HG02610 (cell line): ENCODE results near the gene OPA1.
"Not testable (repeated sequence)": the region's sequence is repeated elsewhere in the genome, so short reads cannot be mapped to it uniquely, and the experiment has no call there.

Source experiments
- ATAC-seq: cut with Tn5 transposase; IDR thresholded peaks from one replicate; pipeline ENCODE4 v1.9.1; 2021; ENCODE audit warnings: mild to moderate bottlenecking, moderate library complexity; ENCODE audit not compliant: unreplicated experiment

Gene OPA1

DNA sequence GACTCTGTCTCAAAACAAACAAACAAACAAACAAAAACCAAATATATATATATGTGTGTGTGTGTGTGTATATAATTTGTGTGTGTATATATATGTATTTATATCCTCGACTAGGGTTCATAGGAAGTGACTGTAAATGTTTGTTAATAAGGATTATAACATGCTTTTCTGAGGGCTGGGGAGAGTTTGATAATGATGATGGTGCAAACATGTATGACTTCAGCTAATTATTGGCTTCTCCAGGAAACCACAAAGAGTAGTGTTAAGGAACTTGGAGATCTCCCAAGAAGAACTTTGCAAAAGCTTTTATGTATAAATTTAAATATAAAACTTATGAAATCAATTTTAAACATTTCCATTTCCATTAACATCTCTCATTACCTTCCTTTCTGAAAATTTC is 3.9 kb upstream of the OPA1 start:
- no peak for ATAC-seq

DNA sequence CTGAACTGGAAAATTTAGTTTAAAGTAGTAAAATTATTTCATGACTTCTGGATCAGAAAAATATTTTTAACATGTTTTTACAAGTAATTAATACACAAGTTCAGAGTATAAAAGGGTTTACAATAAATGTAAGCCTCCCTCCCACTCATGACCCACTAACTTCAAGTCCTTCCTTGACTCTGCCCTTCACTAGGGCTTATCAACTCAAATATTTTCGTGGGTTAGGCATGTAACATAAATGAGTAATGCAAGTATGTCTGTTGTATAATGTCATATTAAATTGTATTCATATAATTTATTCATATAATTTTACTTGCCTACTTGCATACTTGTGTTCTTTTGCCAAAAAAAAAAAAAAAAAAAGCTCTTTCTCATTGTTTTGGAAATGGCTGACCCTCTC is 3.4 kb upstream of the OPA1 start:
- ATAC-seq, result no peak

DNA sequence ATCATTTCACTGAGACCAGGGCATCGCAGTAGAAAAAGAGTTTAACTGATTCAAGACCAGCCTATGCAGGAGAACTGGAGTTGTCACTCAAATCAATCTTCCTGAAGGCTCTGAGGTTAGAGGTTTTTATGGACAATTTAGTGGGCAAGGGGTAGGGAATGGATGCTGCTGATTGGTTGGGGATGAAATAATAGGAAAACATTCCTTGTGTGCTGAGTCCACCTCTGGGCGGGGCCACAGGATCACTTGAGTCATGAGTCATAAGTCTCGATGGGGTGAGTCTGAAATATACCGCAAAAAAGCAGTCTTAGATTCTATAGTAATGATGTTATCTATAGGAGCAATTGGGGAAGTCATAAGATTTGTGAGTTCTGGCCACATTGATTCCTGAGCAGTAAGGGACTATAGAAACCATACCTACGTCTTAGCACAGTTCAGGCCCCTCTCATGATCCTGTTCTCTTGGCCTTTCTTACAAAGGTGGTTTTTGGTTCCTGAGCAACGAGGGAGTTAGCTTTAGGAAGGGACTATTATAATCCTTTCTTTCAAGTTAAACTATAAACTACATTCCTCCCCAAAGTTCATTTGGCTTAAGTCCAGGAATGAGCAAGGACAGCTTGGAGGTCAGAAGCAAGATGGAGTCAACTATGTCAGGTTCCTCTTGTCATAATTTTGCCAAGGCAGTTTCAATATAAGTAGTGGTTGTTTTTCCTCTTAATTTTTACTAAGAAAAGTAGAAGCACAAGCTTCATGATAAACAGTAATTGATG is 2.7 kb upstream of the OPA1 start:
- no peak for ATAC-seq

DNA sequence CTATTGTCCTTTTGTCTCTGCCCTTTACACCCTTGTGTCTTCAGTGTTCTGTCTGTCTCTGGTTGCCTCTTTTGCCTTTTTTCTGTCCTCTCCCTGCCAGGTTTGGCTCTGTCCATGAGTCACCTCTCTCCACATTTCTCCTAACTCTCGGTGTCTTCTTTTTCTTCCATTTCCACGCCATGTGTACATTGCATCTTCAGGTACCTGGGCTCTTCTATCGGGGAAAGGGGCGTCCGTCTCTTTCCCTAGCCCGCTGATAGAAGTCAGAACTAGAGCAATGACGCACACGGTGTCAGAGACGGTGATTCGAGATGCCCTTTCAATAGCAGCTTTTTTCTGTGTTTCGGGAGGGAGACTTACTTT is 641 bp downstream of the OPA1 start:
- peak; percentile 23 for ATAC-seq

DNA sequence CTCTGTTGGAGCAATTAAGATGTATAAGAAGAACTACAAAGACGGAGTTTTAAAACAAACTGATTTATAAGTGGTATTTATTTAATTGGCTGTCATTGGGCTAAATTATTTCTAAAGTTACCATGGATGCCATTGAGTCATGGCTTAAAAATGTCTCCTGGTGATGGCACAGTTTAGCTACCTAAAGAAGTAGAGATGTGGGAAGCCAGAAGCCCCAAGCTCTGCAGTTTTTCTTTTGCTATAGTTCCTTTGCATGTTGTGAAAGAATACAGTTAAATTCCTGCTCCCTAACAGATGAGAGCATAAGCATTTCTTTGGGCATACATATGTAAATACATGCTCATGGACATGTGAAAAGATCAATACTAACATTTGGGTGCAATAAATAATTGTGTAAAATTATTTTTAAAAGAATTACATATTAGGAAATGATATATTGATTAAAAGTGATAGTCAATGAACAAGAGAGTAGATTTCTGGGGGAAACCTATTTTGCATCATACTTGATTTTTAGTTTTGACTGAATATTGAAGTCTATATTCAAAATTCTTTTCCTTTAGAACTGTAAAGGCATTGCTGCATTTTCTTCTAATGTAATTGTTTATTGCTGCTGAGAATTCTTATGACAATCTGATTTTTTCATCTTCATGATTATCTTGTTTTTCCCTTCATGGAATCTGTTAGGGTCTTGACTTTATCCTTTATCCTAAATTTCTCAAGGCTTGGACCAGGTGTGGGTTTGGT is 2.1 kb downstream of the OPA1 start:
- ATAC-seq, result no peak

DNA sequence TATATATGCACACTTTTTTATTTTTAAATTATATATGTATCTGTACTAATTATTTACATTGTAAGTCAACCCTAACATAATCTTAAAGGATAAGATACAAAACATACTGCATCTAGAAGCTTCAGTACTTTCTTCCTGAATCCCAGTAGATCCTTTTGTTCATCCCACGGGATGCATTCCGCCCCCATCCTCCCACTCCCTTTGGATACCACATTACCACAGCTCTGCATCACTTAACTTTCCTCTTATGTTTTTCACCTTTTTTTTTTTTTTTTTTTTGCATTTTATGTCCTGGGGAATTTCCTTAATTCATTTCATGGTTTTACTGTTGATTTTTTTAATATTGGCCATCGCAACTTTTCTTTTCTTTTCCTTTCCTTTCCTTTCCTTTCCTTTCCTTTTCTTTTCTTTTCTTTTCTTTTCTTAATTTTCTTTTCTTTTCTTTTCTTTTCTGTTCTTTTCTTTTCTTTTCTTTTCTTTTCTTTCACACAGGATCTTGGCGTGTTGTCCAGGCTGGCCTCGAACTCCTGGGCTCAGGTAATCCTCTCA is 3.0 kb downstream of the OPA1 start:
- ATAC-seq, result no peak

DNA sequence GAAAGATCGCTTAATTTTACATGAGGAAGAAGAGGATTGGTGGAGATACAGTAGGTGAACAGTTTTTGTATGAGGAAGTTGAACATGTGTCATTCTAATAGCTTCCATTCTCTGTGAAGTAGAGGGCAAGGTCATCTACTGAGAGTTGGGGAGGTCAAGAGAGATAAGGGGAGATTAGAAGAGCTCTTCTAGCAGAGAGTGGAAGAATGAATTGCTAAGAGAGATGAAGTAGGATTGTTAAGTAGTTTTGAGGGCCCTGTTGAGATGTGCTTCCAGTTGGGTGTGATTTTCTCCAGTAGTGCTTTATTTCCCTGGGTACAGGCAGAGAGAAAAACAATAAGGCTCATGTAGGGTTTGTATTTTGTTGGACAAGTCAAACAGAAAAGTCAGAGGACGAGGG is 5.2 kb downstream of the OPA1 start:
- no peak for ATAC-seq

DNA sequence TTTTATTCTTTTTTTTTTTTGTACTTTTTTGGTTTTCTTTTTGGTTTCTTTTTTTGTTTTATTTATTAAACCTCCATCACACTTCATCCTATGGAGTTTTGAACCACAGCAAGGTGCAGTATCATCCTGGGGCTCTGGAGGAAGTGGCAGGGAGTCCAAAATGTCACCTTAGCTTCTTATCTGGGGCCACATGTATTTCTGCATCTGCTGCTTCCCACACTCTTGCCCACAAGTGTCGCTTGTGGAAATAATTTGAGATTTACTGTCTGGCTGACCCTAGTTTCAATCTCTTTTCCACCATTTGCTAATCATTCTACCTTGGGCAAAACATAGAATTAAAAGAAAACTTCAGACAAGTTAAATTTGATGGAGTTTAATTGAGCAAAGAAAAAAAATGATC is 6.4 kb downstream of the OPA1 start:
- ATAC-seq, result no peak

DNA sequence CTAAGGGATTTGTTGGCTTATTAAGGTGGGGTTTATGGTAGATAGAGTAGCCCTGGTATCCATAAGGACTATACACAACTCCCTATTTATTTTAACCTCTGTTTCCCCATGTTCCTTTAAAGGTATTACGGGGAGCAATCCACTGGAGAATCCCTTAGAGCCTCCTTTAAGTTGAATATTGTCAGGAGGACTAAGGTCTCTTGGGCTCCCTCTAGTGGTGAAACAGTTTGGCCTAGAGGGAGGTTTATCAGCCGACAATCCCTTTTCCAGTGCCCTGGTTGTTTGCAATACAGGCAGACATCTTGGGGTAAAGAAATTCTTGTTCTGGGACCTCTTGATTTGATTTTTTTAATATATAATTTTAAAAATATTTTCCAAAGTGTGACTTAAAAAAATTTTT is 12.9 kb downstream of the OPA1 start:
- ATAC-seq, result peak; percentile 36

DNA sequence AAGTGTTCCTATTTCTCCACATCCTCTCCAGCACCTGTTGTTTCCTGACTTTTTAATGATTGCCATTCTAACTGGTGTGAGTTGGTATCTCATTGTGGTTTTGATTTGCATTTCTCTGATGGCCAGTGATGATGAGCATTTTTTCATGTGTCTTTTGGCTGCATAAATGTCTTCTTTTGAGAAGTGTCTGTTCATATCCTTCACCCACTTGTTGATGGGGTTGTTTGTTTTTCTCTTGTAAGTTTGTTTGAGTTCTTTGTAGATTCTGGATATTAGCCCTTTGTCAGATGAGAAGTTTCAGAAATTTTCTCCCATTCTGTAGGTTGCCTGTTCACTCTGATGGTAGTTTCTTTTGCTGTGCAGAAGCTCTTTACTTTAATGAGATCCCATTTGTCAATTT is 13.9 kb downstream of the OPA1 start:
- ATAC-seq, result not testable (repeated sequence)

DNA sequence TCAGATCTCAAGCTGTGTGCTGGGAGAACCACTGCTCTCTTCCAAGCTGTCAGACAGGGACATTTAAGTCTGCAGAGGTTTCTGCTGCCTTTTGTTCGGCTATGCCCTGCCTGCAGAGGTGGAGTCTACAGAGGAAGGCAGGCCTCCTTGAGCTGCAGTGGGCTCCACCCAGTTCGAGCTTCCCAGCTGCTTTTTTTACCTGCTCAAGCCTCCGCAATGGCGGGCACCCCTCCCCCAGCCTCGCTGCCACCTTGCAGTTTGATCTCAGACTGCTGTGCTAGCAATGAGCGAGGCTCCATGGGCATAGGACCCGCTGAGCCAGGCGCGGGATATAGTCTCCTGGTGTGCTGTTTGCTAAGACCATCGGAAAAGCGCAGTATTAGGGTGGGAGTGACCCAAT is 17.5 kb downstream of the OPA1 start:
- not testable (repeated sequence) for ATAC-seq

DNA sequence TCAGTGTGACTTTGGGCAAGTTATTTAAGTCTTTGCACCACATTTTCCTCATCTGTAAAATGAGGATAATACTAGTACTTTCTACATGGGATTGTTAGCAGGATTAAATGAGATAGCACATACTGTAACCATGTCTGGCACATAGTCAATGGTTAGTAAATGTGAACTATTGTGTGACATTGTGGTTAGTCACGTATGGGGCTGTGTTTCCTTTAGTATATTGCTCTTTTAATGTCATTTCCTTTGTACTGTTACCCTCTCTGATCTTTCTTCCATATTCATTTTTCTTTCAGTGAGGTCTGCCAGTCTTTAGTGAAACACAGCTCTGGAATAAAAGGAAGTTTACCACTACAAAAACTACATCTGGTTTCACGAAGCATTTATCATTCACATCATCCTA is 21.4 kb downstream of the OPA1 start:
- no peak for ATAC-seq

DNA sequence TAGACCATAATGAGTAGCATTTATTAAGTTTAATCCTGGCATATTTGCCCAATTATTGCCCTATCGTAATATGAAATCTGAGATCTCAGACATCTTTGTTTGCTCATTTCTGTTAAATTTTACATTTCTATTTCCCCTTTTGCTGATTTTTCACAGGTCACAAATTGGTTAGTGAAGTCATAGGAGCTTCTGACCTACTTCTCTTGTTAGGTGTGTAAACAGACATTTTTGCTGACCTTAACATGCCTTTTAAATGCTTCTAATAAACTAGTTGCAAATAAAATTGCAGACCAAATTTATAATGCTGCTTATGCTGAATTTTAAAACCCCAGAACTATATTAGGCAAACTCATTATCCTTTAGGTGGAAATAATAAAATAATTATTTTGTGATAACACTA is 24.6 kb downstream of the OPA1 start:
- no peak for ATAC-seq

DNA sequence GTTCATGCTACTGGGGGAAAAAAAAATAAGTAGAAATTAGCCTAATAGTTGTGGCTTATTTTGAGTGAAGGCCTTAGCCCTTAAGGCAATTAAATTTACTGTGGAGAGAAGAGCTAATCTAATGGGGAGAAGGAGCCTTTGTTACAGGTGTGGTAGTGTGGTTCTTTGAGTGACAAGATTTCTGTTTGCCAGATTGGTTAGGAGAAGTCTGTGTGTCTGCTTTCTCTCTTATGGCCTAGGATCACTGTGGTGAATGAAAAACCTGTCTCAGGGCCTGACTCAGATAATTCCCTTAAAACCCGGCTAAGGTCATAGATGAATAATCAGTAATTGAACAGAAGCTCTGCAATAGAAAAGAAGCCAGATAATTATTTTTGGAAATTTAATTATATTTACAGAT is 27.0 kb downstream of the OPA1 start:
- ATAC-seq, result peak; percentile 63

DNA sequence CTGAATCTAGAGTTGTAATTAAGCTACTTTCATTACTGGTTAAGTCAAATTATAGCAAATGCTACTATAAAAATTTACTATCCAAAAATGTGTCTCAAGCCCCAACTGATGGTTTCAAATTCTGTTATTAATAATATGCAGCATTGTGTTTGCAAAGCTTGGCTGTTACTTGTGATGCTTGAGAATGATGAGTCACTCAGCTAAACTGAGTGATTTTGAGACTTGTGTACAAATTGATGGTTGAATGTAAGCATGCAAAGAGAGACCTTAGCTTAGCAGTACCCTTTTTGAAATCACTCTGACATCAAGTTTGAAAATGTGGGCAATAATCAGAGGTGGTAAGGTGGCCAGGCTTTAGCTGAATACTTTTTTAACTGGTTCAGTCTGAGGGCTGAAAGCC is 27.6 kb downstream of the OPA1 start:
- ATAC-seq, result peak; percentile 96

DNA sequence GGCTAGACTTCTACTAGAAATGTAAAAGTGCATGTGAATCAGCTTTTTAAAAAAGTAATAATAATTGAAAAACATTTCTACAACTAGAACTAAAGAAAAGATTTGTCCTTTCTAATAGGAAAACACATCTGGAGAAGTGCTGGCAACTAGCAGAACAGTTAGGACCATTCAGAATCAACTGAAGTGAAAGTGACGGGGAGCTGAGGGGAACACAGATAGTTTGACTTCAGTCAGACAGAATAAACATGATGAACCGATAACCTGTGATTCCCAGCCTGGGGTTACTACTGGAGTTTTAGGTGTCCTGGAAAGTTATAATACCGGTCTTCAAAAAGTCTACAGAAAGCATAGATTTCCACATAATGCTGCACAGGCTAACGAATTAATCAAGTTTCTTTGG is 28.1 kb downstream of the OPA1 start:
- peak; percentile 23 for ATAC-seq

DNA sequence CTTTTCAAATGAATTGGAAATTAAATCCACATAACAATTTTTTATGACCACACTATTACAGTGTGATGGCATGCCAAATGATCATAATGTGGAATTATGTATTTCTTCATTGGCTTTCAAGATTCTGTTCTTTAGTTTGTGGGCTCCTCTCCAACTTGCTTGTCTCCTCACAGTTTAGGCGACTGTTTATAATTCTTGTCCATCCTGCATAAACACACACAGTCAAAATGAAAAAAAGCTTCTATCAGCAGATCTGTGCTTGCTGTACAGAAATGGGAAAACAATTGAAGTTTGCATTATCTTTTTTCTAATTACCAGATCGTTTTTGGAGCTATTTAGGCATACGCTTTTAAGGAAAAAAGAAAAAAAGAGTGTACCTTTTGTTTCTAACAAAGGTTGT is 37.0 kb downstream of the OPA1 start:
- ATAC-seq, result no peak

DNA sequence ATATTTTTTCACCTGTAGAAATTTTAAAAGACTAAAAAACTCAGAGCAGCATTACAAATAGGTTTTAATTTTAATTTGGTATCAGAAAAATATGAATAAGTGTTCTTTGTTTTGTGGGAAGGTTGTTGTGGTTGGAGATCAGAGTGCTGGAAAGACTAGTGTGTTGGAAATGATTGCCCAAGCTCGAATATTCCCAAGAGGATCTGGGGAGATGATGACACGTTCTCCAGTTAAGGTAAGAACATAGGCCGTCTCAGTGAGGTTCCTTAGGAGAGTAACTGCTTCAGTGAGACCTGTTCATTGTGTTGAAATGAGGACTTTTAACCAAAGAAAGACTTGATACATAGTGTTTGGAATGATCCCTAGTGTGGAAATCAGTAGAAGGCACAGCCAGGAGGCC is 44.8 kb downstream of the OPA1 start:
- ATAC-seq, result no peak

DNA sequence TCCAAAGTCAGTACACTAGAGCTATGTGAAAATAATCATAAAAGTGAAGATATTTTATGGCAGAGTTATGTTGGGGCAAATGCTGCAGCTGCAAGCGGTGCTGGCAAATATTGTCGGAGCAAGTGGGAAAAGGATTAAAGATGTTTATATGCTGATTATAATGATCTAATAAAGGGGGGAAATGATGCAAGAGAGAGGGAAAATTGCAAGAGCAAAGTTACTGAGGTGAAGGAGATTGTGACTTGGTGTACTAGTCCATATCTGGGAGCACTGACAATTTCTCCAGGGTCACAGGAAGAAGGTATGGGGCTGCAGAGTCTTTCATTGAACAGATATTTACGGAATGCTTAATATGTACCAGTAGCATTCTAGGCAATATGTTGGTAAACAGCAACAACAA is 45.8 kb downstream of the OPA1 start:
- ATAC-seq, result no peak

DNA sequence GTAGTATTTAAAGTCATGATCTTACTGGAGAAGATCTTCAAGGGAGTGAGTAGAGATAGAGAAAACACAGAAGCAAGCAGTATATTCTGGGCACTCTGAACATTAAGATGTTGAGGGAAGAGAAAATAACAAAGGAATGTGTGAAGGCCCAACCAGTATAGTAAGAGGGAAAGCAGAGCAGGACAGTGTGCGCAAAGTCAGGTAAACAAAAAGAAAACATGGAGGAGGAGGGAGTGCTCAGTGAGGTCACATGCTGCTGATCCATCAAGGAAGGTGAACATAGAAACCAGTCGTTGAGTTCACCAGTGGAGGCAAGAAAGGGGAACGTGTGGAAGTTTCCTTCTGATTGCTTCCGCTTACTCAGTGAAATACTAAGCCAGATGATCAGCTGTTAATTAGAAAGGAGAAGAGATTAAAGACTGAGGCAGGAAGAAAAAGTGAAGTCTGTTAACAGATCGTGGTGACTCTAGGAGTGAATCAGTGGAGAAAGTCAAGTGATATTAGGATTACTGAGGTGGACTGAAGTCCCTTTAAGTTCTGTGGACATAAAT is 47.2 kb downstream of the OPA1 start:
- no peak for ATAC-seq

DNA sequence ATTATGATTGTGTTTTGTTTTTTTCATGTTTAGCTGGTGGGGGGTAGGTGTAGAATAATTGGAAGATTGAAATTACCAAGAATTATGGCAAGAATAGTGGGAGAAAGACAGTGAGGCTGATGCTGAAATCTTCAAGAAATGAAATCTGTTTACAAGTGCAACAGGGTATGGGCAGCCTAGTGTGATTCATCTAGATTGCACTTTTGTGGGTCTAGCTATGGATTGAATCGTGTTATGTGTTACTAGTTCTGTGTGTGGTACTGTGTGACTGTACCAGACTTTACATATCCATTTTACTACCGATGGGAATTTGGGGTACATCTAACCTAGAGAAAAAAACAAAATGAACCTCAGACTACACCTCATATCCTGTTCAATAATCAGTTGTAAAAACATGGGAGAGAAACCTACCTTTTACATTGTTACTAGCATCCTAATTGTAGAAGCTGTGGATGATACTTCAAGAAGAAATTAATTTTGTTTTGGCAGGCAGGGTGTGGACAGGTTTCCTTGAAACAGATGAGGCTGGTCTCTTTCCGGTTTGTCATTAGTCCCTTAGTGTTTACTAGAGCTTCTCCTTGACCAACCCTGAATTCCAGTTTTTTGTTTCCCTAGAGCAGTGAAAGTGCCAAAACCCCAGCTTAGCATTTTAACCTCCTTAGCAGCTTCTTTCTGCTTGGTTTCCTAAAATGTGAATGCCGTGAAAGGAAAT is 47.9 kb downstream of the OPA1 start:
- ATAC-seq, result no peak

DNA sequence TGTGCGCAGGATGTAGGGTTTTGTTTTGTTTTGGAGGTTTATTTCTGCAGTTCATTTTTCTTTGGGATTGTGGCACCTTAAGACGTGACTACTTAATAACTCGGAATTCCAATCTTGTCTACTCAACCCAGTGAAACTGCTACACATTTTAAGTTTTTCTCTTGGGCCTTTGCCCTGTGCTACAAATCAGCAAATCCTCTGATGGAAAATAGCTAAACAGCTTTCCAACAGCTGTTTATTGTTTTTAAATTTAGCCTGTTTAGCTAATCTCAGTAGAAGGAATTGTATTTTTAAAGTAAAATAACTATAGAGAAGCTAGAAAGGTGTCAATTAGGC is 48.4 kb downstream of the OPA1 start:
- no peak for ATAC-seq
